Hematopoietic multipotent progenitor cell treated with erythropoietin and hydrocortisone succinate and interleukin-3 and kit ligand, for 8 days (in vitro differentiated cells): ENCODE measurements around the gene INHBE.
A peak's percentile ranks its signal among the peaks of the same experiment; 100 is the strongest.

Experiments used
- DNase-seq: peaks from one replicate; pipeline ENCODE4 v3.0.0-alpha.2; 2015

INHBE gene

DNA sequence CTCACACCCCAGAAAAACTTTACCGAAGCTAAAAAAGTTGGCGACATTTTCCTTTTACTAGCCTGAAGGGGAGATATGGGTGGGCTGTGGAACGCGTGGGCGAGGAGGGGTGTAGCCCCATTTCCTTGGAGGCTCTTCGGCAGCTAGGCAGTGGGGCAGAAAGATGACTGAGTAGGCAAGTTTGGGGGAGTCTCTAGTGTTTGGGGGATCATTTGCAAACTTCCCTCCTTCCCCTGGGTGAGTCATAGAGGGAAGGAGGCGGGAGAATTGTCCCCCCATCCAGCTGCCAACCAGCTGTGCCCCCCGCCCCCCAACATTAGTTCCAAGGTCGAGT, 6.8 kb downstream of the INHBE start:
- DNase-seq, result no peak

DNA sequence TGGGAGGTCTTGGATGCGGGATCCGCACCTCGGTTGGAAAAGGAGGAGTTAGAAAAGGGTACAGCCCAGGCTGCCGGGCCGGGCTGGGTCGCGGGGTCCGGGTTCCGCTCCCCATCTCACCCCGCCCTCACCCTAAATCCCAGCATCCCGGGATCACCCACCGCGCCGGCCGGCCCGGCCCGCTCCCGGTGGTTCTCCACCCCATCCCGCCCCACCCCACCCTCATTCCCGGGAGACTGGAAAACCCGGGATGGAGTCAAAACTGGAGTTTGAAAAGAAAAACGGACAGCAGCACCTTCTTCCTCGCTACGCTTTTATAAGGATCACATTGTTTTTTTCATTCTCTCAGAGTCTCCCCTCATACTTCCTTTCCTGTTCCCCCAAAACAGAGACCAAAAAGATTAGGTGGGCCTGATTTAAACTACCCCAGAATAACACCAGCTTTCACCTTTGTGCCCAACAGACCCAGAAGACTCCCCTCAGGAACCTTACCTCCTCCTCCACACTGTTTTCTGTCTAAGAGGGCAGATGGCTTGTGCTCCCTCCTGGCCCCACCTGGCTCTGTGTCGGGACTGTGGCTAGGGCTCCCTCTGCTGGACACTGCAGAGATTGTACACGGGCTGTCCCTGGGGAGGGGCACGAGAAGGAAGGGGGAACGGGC, 7.3 kb downstream of the INHBE start:
- peak; percentile 89 for DNase-seq

DNA sequence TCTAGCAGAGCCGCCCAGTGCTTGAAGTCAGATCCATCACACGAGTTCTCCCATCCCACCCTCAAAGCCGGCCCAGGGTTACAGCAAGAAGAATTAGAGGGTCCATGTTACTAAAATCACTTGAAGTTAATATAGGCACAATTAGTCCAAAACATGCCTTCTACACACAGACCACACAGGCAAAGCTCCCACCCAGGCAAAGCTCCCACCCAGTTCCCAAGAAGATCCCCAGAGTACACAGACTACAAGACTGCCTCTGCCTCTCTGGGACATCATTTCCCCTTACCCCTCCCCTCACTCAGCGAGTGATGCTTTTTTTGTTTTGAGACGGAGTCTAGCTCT, 7.8 kb downstream of the INHBE start:
- no peak for DNase-seq

DNA sequence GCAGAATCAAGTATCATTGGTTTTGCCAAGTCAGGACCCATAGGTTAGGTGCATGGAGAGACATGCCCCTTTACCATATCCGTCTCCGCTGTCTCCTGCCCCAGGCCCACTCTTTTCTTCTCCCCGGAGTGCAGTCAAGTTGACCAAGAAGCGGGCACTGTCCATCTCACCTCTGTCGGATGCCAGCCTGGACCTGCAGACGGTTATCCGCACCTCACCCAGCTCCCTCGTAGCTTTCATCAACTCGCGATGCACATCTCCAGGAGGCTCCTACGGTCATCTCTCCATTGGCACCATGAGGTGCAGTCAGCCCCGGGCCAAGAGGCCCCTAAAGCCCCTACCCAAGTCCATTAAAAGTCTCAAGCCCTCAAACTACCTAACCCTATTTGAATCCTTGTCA, 9.5 kb downstream of the INHBE start:
- DNase-seq, result no peak

DNA sequence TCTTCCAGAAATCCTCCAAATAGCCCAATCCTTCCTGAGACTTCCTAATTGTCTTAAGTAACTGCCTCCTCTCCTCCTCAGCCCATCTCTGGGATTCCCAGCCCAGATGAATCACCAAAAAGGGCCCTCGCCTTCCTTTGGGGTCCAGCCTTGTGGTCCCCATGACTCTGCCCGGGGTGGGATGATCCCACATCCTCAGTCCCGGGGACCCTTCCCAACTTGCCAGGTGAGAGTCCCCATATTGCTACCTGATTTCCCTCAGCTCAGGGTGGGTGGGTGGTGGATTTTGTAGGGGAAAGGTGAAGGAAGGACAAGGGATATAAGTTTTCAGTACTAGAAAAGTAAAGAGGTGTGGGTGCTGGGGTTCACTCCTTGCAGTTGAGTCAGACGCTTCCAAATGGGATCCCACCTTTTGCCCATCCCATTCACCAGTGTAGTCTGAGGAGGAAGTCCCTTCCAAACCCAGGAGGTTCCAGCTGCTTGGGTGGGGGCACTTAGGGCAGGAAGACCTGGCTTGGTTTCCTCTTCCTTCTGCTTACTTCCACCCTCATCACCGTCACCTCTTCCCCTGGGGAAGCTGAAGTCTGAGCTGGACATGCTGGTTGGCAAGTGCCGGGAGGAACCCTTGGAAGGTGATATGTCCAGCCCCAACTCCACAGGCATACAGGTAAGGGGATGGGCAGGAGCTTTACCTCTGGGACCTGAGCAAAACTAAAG, 10.1 kb downstream of the INHBE start:
- DNase-seq, result no peak

DNA sequence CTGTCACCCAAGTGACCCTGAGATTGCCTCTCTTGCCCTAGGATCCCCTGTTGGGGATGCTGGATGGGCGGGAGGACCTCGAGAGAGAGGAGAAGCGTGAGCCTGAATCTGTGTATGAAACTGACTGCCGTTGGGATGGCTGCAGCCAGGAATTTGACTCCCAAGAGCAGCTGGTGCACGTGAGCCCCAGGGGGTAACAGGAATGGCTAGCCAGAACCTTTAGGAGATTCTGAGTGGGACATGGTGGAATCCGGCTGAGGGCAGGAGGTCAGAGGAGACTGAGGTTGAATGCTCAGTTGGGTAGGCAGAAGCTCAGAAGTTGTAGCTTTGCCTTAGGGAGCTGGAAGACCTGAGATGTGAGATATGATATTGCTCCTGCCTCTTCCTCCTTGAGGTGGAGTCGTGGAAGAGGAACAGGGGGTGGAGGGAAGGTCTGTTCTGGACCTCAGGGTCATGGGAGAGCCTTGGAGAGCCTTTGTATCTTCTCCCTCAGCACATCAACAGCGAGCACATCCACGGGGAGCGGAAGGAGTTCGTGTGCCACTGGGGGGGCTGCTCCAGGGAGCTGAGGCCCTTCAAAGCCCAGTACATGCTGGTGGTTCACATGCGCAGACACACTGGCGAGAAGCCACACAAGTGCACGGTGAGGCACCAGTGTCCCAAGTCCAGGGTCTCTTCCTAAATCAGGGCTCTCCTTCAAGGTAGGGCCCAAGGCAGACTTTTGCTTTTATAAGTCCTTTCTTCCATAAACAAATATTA, 10.8 kb downstream of the INHBE start:
- DNase-seq, result no peak

DNA sequence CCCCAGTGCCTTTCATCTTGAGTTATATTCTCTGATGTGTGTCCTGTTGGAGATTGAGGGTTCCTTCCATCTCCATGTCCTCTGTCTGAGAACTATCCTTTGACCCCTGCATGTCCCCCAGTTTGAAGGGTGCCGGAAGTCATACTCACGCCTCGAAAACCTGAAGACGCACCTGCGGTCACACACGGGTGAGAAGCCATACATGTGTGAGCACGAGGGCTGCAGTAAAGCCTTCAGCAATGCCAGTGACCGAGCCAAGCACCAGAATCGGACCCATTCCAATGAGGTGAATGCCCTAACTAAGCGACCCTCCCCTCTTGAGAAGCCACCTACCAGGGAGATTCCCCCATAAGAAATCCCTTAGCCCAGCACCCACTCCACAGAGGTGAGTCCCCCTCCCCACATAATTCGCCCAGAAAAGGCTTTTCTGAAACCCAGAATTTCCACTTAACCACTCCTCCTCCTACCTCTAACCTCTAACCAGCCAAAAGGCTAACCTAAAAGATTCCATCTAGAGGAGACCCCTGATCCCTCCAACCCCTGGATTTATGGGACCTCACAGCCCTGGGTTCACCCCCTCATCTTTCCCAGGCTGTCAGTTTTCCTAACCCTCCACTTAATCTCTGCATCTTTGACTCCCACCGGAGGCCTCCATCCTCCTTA, 12.2 kb downstream of the INHBE start:
- no peak for DNase-seq

DNA sequence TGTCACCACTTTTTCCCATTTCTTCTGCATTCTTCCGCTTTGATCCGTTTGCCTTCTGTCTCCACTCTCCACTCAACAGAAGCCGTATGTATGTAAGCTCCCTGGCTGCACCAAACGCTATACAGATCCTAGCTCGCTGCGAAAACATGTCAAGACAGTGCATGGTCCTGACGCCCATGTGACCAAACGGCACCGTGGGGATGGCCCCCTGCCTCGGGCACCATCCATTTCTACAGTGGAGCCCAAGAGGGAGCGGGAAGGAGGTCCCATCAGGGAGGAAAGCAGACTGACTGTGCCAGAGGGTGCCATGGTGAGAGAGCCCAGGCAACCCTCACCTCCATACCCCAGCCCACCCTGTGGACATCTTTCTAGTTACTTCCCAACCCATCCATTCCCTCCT, 12.8 kb downstream of the INHBE start:
- DNase-seq, result no peak

DNA sequence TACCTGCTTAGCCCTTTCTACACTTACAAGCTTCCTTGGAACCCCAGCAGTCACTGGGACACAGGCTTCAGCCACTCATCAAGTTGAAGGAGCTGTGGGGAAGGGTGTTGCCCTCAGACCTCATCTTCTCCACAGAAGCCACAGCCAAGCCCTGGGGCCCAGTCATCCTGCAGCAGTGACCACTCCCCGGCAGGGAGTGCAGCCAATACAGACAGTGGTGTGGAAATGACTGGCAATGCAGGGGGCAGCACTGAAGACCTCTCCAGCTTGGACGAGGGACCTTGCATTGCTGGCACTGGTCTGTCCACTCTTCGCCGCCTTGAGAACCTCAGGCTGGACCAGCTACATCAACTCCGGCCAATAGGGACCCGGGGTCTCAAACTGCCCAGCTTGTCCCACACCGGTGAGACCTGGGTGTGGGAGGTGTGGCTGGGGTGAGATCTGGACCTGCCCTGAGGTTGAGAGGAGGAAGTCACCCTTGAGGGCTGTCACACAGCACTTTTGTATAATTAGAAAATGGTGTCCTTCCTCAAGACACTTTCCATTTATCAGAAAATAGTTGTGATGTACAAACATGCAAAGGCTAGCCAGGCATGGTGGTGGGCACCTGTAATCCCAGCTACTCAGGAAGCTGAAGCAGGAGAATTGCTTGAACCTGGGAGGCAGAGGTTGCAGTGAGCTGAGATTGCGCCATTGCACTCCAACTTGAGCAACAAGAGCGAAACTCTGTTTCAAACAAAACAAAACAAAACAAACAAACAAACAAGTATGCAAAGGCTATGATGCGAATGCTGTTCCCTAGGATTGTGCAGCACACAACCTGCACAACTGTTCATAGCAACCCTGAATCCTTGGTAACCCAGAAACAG, 14.4 kb downstream of the INHBE start:
- no peak for DNase-seq

DNA sequence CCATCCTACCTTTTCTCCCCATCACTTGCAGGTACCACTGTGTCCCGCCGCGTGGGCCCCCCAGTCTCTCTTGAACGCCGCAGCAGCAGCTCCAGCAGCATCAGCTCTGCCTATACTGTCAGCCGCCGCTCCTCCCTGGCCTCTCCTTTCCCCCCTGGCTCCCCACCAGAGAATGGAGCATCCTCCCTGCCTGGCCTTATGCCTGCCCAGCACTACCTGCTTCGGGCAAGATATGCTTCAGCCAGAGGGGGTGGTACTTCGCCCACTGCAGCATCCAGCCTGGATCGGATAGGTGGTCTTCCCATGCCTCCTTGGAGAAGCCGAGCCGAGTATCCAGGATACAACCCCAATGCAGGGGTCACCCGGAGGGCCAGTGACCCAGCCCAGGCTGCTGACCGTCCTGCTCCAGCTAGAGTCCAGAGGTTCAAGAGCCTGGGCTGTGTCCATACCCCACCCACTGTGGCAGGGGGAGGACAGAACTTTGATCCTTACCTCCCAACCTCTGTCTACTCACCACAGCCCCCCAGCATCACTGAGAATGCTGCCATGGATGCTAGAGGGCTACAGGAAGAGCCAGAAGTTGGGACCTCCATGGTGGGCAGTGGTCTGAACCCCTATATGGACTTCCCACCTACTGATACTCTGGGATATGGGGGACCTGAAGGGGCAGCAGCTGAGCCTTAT, 15.3 kb downstream of the INHBE start:
- DNase-seq, result no peak

DNA sequence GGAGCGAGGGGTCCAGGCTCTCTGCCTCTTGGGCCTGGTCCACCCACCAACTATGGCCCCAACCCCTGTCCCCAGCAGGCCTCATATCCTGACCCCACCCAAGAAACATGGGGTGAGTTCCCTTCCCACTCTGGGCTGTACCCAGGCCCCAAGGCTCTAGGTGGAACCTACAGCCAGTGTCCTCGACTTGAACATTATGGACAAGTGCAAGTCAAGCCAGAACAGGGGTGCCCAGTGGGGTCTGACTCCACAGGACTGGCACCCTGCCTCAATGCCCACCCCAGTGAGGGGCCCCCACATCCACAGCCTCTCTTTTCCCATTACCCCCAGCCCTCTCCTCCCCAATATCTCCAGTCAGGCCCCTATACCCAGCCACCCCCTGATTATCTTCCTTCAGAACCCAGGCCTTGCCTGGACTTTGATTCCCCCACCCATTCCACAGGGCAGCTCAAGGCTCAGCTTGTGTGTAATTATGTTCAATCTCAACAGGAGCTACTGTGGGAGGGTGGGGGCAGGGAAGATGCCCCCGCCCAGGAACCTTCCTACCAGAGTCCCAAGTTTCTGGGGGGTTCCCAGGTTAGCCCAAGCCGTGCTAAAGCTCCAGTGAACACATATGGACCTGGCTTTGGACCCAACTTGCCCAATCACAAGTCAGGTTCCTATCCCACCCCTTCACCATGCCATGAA, 16.0 kb downstream of the INHBE start:
- no peak for DNase-seq

DNA sequence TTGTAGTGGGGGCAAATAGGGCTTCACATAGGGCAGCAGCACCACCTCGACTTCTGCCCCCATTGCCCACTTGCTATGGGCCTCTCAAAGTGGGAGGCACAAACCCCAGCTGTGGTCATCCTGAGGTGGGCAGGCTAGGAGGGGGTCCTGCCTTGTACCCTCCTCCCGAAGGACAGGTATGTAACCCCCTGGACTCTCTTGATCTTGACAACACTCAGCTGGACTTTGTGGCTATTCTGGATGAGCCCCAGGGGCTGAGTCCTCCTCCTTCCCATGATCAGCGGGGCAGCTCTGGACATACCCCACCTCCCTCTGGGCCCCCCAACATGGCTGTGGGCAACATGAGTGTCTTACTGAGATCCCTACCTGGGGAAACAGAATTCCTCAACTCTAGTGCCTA, 16.6 kb downstream of the INHBE start:
- DNase-seq, result no peak

DNA sequence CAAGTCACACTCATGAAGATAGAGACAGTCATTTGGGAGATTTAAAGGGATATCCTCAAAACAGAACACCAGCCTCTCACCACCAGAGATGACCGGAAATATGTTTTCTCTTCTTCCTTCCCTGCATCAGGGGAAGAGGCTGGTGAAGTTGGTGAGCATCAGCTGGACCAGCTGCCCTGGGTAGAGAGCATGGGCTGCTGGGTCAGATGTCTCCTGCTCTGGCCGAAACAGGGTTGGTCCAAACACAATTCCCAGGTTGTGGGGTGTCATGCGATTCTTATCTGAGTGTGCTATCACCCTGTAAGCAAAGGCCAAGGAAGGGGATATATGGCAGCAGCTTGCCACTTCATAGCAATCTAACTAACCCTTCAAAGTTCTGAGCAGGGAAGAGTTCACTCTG, 17.3 kb downstream of the INHBE start:
- DNase-seq, result no peak

DNA sequence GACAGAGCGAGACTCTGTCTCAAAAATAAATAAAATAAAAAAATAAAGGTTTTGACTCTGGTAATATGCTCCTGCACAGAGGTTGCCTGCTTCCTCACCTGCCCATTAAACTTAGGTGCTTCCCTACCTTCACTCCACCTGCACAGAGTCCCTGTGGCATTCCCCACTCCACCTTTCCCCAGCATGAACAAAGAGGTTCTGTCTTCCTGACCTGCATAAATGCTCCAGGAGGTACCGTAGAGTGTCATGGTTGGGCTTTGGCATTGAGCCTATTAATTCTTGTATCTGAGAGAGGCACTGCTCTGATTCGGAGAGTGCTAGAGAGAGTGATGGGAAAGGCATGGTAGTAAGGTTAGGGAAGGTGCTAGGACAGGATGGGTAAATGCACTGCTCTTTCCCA, 18.3 kb downstream of the INHBE start:
- DNase-seq, result no peak

DNA sequence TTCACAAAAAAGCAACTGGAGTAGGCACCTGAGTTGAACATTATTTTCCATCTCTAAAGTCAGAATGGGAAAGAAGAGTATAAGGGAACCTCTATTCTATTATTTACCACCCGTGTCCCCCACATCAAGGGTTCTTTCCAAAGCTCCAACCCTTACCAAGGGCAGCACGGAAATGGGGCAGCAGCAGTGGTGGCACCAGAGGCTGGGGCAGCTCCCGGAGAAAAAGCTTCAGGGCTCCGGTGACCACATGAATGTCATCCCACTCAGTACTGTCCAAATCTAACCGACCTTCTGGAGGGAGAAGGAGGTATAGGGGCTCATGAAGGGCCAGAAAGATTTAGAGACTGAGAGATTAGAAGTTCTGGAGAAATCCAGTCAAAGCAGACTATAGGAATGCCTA, 18.8 kb downstream of the INHBE start:
- DNase-seq, result no peak

DNA sequence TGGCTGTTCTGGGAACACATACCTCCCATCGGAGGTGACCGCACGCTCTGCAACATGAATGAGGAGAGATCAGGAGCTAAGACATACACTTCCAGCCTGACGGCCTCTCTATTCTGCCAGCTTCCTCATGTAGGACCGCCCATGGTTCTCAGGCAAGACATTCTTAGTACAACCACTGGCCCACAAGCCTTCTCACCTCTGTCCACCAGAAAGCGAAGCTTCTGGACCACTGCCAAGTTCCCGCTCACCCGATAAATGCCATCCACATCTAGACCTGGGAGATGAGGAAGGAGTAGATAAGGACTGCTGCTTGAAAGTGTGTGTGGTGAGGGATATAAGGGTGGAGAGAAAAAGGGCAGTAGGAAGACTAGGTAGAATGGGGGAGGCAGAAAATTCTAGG, 19.3 kb downstream of the INHBE start:
- DNase-seq, result no peak

DNA sequence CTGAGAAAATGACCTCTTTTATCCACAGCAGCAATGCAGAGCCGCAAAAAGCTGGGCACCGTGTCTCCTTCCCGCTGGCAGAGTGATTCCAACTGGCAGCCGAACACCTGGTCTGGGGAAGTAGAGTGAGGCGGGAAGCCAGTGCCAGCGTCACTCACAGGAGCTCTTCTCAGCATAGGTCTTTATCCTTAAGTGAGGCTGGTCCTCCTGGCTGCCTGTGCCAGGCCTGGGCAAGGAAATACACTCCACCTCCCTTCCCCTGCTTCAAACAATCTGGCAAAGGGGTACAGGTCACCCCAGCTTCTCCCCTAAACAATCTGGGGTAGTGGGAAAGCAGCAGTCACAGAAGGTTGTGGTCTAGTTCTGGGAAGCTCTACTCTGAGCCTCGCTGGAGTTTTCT, 19.8 kb downstream of the INHBE start:
- no peak for DNase-seq

DNA sequence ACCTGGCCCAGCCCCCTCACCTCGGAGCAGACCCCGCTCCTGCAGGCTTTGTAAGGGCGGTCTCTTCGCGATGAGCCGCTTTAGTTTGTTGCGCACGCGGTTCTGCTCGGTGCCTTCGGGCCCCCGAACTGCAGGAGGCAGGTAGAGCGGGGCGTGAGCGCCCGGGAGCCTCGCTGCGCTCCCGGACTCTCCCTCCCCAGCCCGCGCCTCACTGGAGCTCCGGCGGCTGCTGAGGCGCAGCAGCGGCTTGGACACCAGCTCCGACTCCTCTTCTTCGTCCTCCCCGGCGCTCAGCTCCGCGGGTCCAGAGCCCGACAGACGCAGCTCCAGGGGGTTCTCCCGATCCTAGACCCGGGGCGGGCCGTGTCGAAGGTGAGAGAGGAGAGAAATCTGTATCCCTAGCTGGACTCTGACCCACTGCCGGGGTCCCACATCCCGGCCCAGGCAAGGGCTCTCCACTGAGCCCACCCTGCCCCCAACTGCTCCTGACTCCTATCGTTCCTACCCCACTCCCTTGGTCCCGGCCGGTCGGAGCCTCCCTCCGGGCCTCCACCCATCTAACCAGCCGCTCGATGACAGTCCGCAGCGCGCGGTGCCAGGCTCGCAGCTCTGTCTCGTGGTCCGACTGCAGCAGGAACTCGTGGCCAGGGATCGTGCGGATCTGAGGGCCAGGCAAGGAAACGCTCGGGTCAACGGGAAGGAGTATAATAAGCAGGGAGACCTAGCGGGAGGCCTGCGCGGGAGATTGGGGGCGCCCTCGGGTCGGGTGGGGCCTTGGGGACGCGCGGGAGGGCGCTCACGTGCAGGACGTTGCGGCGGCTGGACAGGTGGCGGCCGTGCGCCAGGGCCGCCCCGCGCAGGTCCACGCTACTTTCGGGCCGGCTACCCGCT, 20.4 kb downstream of the INHBE start:
- no peak for DNase-seq

DNA sequence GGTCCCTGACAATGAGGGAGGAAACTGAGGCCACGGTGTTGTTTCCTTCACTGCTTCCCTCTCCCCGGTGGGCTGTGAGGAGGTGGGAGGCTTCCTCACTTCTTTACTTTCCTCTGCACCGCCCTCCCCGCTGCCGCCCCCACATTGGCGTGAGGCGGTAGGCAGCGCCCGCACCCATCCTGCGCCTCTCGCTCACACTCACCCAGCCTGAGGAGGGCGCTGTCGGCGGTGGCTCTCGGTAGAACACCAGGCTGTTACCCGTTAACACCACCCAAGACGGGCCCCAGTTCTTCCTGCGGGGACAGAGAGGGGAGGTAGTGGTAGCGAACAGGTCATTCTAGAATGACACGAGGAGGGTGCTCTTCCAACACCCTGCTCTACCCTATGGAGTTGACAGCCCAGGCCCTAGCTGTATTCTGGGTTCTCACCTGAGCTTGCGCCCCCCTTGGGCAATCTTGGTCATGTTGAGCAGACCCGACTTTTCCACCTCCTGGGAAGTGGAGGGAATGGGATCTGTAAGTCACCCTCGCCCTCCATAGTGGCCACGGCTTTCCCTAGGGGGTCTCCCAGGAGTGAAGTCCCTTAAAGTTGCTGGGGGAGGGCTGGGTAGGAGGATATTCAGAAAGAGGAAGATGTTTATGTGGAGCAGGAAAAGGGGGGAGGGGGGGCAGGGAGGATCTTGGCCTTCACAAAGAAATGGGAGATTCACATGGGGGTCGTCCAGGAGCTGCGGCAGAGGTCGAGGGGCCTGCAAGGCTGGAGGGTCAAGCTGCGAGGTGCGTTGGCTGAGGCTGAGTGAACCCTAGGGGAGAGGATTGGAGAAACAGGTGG, 21.3 kb downstream of the INHBE start:
- DNase-seq, result peak; percentile 69
